Stimulated activated naive B cell treated with anti-CD40 and anti-IgM and Interleukin-4, amounts not matched to agents 10 μg/mL and 1 μg/mL and 100 μg/mL, for 72 hours (primary cell): ENCODE data around the gene CD247.

Source experiments
- ATAC-seq, 2 donors: fragments of 150-1000 bp; cut with Tn5 transposase; replicated peaks; 2 replicates each; pipeline ENCODE4 v1.10.0; 2021; ENCODE audit warnings: moderate library complexity in 1 of 2
- DNase-seq: peaks from one replicate; pipeline ENCODE4 v3.0.0; 2021
- H3K27ac Mint-ChIP-seq: one replicate; pipeline ENCODE4 v1.8.0; 2022; ENCODE audit warnings: mild to moderate bottlenecking, mixed read lengths
- H3K27me3 Mint-ChIP-seq, 2 donors: one replicate each; pipeline ENCODE4 v1.8.0; 2022; ENCODE audit warnings: mixed read lengths in 2 of 2
- H3K36me3 Mint-ChIP-seq, 2 donors: one replicate each; pipeline ENCODE4 v1.8.0; 2022; ENCODE audit warnings: mixed read lengths in 2 of 2, mild to moderate bottlenecking in 1 of 2
- H3K4me1 Mint-ChIP-seq, 2 donors: one replicate each; pipeline ENCODE4 v1.8.0; 2022; ENCODE audit warnings: mixed read lengths in 2 of 2, mild to moderate bottlenecking in 1 of 2
- H3K4me3 Mint-ChIP-seq, 2 donors: one replicate each; pipeline ENCODE4 v1.8.0; 2022; ENCODE audit warnings: mild to moderate bottlenecking in 2 of 2, mixed read lengths in 2 of 2, moderate library complexity in 1 of 2
- H3K9me3 Mint-ChIP-seq, 2 donors: one replicate each; pipeline ENCODE4 v1.8.0; 2022; ENCODE audit warnings: mixed read lengths in 2 of 2, mild to moderate bottlenecking in 1 of 2

CD247 gene

GRCh38 chr1:167446966-167447365 is 71.4 kb downstream of the CD247 start:
- no peak for DNase-seq
- H3K9me3 Mint-ChIP-seq, result no peaks in the 10 kb centered on the region
- H3K4me3 Mint-ChIP-seq, result no peak overlapping the region
- no peaks in the 10 kb centered on the region for H3K36me3 Mint-ChIP-seq
- peaks cover 16 to 34% of the 10 kb centered on the region in 2 donors for H3K4me1 Mint-ChIP-seq
- peaks cover 0 to 5% of the 10 kb centered on the region in 2 donors for H3K27me3 Mint-ChIP-seq
- H3K27ac Mint-ChIP-seq, result peak overlapping the region; percentile 94
- no peak for ATAC-seq

GRCh38 chr1:167443757-167444156 is 74.6 kb downstream of the CD247 start:
- Mint-ChIP-seq H3K9me3 (no peaks in the 10 kb centered on the region), H3K36me3 (no peaks in the 10 kb centered on the region), H3K27ac (no peak overlapping the region), H3K4me3 (no peak overlapping the region), H3K4me1 (peaks cover 19 to 41% of the 10 kb centered on the region in 2 donors), H3K27me3 (peaks cover 14 to 18% of the 10 kb centered on the region in 2 donors)
- no peak for DNase-seq
- no peak for ATAC-seq

GRCh38 chr1:167442854-167443565 is 75.3 kb downstream of the CD247 start:
- peaks cover 21 to 25% of the 10 kb centered on the region in 2 donors for H3K27me3 Mint-ChIP-seq
- no peaks in the 10 kb centered on the region for H3K9me3 Mint-ChIP-seq
- H3K4me1 Mint-ChIP-seq, result peaks cover 26 to 43% of the 10 kb centered on the region in 2 donors
- ATAC-seq (no peak), DNase-seq (no peak)
- H3K36me3 Mint-ChIP-seq, result no peaks in the 10 kb centered on the region
- no peak overlapping the region for H3K27ac Mint-ChIP-seq
- H3K4me3 Mint-ChIP-seq, result no peak overlapping the region

- H3K27ac Mint-ChIP-seq, result no peak overlapping the region
- H3K36me3 Mint-ChIP-seq, result no peaks in the 10 kb centered on the region
- peaks cover 22 to 27% of the 10 kb centered on the region in 2 donors for H3K27me3 Mint-ChIP-seq
- ATAC-seq (peak; percentile 98), DNase-seq (peak; percentile 76)
- no peaks in the 10 kb centered on the region for H3K9me3 Mint-ChIP-seq
- no peak overlapping the region for H3K4me3 Mint-ChIP-seq
- H3K4me1 Mint-ChIP-seq, result peaks cover 27 to 38% of the 10 kb centered on the region in 2 donors
Measured at GRCh38 chr1:167442142-167442848, 76.0 kb downstream of the CD247 start.

GRCh38 chr1:167441222-167441621 is 77.1 kb downstream of the CD247 start:
- H3K27ac Mint-ChIP-seq, result no peak overlapping the region

GRCh38 chr1:167440776-167441175 is 77.6 kb downstream of the CD247 start:
- H3K36me3 Mint-ChIP-seq, result no peaks in the 10 kb centered on the region
- ATAC-seq (no peak), DNase-seq (no peak)
- peaks cover 25 to 32% of the 10 kb centered on the region in 2 donors for H3K4me1 Mint-ChIP-seq
- no peaks in the 10 kb centered on the region for H3K9me3 Mint-ChIP-seq
- no peak overlapping the region for H3K4me3 Mint-ChIP-seq
- peaks cover 22 to 27% of the 10 kb centered on the region in 2 donors for H3K27me3 Mint-ChIP-seq
- no peak overlapping the region for H3K27ac Mint-ChIP-seq

More at GRCh38 chr1:167441222-167441621, 77.1 kb downstream of the CD247 start:
- H3K4me3 Mint-ChIP-seq, result no peak overlapping the region
- ATAC-seq (no peak), DNase-seq (no peak)
- H3K4me1 Mint-ChIP-seq, result peaks cover 27 to 32% of the 10 kb centered on the region in 2 donors
- no peaks in the 10 kb centered on the region for H3K9me3 Mint-ChIP-seq
- H3K36me3 Mint-ChIP-seq, result no peaks in the 10 kb centered on the region
- H3K27me3 Mint-ChIP-seq, result peaks cover 22 to 27% of the 10 kb centered on the region in 2 donors

GRCh38 chr1:167440345-167440744 is 78.0 kb downstream of the CD247 start:
- no peak for ATAC-seq
- peaks cover 25 to 31% of the 10 kb centered on the region in 2 donors for H3K27me3 Mint-ChIP-seq
- peaks cover 25 to 32% of the 10 kb centered on the region in 2 donors for H3K4me1 Mint-ChIP-seq
- DNase-seq, result no peak
- peak overlapping the region; percentile 11 to 45 for H3K4me3 Mint-ChIP-seq
- no peaks in the 10 kb centered on the region for H3K9me3 Mint-ChIP-seq
- H3K36me3 Mint-ChIP-seq, result no peaks in the 10 kb centered on the region
- no peak overlapping the region for H3K27ac Mint-ChIP-seq

GRCh38 chr1:167439301-167439988 is 78.9 kb downstream of the CD247 start:
- DNase-seq (peak; percentile 20), ATAC-seq (peak; percentile 52 to 58)
- Mint-ChIP-seq H3K27me3 (peaks cover 27 to 34% of the 10 kb centered on the region in 2 donors), H3K4me3 (peak overlapping the region; percentile 80 to 86), H3K4me1 (peaks cover 25 to 32% of the 10 kb centered on the region in 2 donors), H3K36me3 (no peaks in the 10 kb centered on the region), H3K27ac (no peak overlapping the region), H3K9me3 (no peaks in the 10 kb centered on the region)

GRCh38 chr1:167438171-167439138 is 79.9 kb downstream of the CD247 start:
- H3K4me1 Mint-ChIP-seq, result peaks cover 25 to 32% of the 10 kb centered on the region in 2 donors
- H3K9me3 Mint-ChIP-seq, result no peaks in the 10 kb centered on the region
- ATAC-seq (no peak), DNase-seq (no peak)
- H3K36me3 Mint-ChIP-seq, result no peaks in the 10 kb centered on the region
- H3K27me3 Mint-ChIP-seq, result peaks cover 27 to 34% of the 10 kb centered on the region in 2 donors
- no peak overlapping the region for H3K27ac Mint-ChIP-seq
- H3K4me3 Mint-ChIP-seq, result peak overlapping the region; percentile 80 to 86

- no peak overlapping the region for H3K4me3 Mint-ChIP-seq
- H3K27ac Mint-ChIP-seq, result no peak overlapping the region
- ATAC-seq, result no peak
- peaks cover 36 to 51% of the 10 kb centered on the region in 2 donors for H3K4me1 Mint-ChIP-seq
- peaks cover 22 to 26% of the 10 kb centered on the region in 2 donors for H3K27me3 Mint-ChIP-seq
- no peaks in the 10 kb centered on the region for H3K9me3 Mint-ChIP-seq
- no peak for DNase-seq
- no peaks in the 10 kb centered on the region for H3K36me3 Mint-ChIP-seq
Measured at GRCh38 chr1:167435484-167435883, 82.8 kb downstream of the CD247 start.

GRCh38 chr1:167434306-167434705 is 84.0 kb downstream of the CD247 start:
- Mint-ChIP-seq H3K36me3 (no peaks in the 10 kb centered on the region), H3K9me3 (no peaks in the 10 kb centered on the region), H3K4me1 (peaks cover 39 to 51% of the 10 kb centered on the region in 2 donors), H3K4me3 (no peak overlapping the region), H3K27ac (no peak overlapping the region), H3K27me3 (peaks cover 13 to 16% of the 10 kb centered on the region in 2 donors)
- no peak for DNase-seq
- ATAC-seq, result no peak

- ATAC-seq, result no peak
- Mint-ChIP-seq H3K4me3 (no peak overlapping the region), H3K9me3 (no peaks in the 10 kb centered on the region), H3K4me1 (peaks cover 36 to 48% of the 10 kb centered on the region in 2 donors), H3K36me3 (no peaks in the 10 kb centered on the region), H3K27me3 (peaks cover 13 to 16% of the 10 kb centered on the region in 2 donors), H3K27ac (peak overlapping the region; percentile 31)
- no peak for DNase-seq
Measured at GRCh38 chr1:167433884-167434283, 84.4 kb downstream of the CD247 start.

- Mint-ChIP-seq H3K27me3 (peaks cover 5 to 7% of the 10 kb centered on the region in 2 donors), H3K4me3 (no peak overlapping the region), H3K9me3 (no peaks in the 10 kb centered on the region), H3K27ac (no peak overlapping the region), H3K36me3 (no peaks in the 10 kb centered on the region), H3K4me1 (peaks cover 26 to 42% of the 10 kb centered on the region in 2 donors)
- no peak for DNase-seq
- ATAC-seq, result no peak
Measured at GRCh38 chr1:167432780-167433179, 85.5 kb downstream of the CD247 start.
